ENCODE results near the gene PTPN23. TPM values are rescaled to one million over a fixed set of nuclear protein-coding genes. Genes with fewer than 3 reads are reported as not detected.

Gene PTPN23
- total RNA-seq, 4 donors from 2014 or later: 26.9 to 199 (median 55.1) TPM

DNA sequence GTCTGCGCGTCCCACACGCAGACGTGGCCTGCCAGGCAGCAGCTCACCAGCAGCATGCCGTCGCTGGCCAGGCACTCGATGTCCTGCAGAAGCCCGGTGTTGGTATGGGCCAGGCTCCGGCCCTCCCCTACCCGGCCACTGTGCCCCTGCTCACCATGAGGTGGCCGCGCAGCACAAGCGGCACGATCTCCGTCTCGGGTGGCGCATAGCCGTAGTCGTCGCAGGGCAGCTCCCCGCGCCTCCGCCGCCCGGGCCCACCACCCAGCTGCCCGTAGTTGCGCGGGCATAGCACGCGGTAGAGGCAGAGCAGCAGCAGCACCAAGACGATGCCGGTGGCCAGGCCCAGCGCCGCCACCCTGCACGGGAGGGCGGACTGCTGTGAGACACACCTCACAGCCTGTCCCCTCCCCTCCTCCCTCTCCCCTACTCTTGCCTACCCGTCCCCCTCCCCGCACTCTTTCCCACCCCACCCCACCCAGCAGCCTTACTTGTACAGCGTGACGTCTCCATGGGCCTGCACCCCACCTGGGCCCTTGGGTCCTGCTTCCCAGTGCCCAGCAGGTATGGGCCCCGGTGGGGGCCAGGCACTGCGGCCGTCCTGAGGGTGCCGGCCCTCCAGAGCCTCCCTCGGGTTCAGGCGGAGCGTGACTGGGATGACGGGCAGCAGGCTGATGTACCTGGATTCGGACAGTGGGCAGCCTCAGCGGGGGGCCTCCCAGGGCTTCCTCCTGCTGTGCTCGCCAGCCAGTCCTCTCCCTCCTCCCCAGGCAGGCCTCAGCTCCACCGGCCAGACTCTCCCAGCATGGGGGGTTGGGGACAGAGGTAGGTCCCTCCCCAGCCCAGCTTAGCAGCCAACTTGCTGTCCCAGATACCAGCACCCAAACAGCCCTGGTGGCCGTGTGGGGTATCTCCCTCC, 37.6 kb downstream of the PTPN23 start:
- intact Hi-C loops (cut with DNase I; ENCODE audit: low total_unique reads) (no loop called here), in situ Hi-C loops (cut with MboI; ENCODE audit: low pct_ligation_motif_present in 1 of 4, low pct_unique_long_range_greater_than_20kb in 1 of 4, low sequenced_read_pairs in 3 of 4) (loop anchor here in 1 of 4 donors (25.0 kb wide), 1 partner anchor 369 kb away; the partner anchor contains the start of gene SMARCC1)
- no peak for DNase-seq

DNA sequence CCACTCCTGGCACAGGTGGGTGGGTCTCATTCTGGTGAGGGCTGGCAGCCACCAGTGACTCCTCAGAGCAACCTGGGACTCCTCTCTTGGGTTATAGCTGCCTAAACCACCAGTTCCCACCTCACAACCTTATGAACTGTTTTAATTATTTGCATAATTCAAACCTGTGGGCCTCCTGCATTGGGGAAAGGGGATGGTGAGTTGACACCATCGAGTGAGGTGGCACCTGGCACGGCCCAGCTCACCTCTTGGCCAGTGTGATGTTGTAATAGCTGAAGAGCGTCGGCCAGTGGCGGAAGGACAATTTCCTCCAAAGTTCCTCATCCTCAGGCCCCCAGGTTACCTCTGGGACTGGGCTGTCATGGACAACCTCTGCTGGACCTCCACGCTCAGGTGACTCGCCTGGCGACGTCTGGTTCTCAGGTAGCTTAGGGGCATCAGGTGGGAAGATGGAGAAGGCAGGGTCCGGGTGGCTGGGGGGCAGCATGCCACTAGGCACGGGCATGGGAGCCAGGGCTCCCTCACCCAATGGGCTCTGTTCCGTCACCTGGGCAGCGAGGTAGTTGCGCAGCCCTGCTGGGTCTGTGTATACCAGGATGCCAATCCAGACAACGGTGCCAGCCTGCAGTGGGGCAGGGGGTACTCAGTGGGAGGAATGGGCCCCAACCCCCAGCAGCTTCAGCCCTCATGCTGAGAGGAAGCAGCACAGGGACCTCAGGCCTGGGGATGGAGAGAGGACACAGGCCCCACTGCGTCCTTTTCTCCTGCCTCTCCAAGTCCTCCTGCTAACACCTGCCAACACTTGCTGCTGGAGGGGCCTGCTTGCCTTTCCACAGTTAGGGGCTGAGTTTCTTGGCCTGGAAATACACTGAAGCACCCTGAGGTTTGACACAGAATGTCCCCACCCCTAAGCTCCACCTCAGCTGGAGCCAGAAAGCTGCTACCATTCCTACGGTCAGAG, 38.5 kb downstream of the PTPN23 start:
- no peaks in the 10 kb centered on the region for H3K27me3 ChIP-seq
- H3K4me1 ChIP-seq: peaks cover 15 to 19% (median 17%) of the 10 kb centered on the region in 4 donors
- TF ChIP-seq EP300 (IDR thresholded peaks at IDR 0.05; ENCODE audit: low read depth) (no peak), POLR2A (IDR thresholded peaks at IDR 0.05) (no peak), POLR2AphosphoS5 (IDR thresholded peaks at IDR 0.05) (no peak)
- TF ChIP-seq, protein P1, sequence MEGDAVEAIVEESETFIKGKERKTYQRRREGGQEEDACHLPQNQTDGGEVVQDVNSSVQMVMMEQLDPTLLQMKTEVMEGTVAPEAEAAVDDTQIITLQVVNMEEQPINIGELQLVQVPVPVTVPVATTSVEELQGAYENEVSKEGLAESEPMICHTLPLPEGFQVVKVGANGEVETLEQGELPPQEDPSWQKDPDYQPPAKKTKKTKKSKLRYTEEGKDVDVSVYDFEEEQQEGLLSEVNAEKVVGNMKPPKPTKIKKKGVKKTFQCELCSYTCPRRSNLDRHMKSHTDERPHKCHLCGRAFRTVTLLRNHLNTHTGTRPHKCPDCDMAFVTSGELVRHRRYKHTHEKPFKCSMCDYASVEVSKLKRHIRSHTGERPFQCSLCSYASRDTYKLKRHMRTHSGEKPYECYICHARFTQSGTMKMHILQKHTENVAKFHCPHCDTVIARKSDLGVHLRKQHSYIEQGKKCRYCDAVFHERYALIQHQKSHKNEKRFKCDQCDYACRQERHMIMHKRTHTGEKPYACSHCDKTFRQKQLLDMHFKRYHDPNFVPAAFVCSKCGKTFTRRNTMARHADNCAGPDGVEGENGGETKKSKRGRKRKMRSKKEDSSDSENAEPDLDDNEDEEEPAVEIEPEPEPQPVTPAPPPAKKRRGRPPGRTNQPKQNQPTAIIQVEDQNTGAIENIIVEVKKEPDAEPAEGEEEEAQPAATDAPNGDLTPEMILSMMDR (IDR thresholded peaks at IDR 0.05): no peak
- no peak overlapping the region for H3K4me3 ChIP-seq
- H3K27ac ChIP-seq: no peak overlapping the region
- H3K9me3 ChIP-seq: no peaks in the 10 kb centered on the region
- in situ Hi-C loops (cut with MboI; ENCODE audit: low pct_ligation_motif_present in 1 of 4, low pct_unique_long_range_greater_than_20kb in 1 of 4, low sequenced_read_pairs in 3 of 4): loop anchor here in 2 of 4 donors (5.0 to 25.0 kb wide), 3 partner anchors 53 to 368 kb away; partner anchors contain the start of genes SCAP (in 1 of the 2) and SMARCC1 (in 1 of the 2)
- DNase-seq: no peak
- intact Hi-C loops (cut with DNase I; ENCODE audit: low total_unique reads): no loop called here
- WGBS, 2 donors (ENCODE audit: low coverage in 1 of 2): 90% methylated on average over 14 of the region's 17 CpGs; no CpG with 5 or more reads in 1 of the 2 donors
- peaks cover 0 to 16% (median 0%) of the 10 kb centered on the region in 4 donors for H3K36me3 ChIP-seq

More for the DNA sequence above, 37.6 kb downstream of the PTPN23 start:
- Histone ChIP-seq H3K27me3 (no peaks in the 10 kb centered on the region), H3K27ac (no peak overlapping the region), H3K9me3 (no peaks in the 10 kb centered on the region), H3K36me3 (peaks cover 0 to 16% (median 0%) of the 10 kb centered on the region in 4 donors), H3K4me3 (no peak overlapping the region), H3K4me1 (peaks cover 15 to 18% (median 16%) of the 10 kb centered on the region in 4 donors)
- TF ChIP-seq POLR2AphosphoS5 (IDR thresholded peaks at IDR 0.05): no peak
- TF ChIP-seq, protein P1 (IDR thresholded peaks at IDR 0.05): no peak
- no peak for TF ChIP-seq POLR2A (IDR thresholded peaks at IDR 0.05)
- no peak for TF ChIP-seq EP300 (IDR thresholded peaks at IDR 0.05; ENCODE audit: low read depth)
- 94% methylated on average over 51 of the region's 53 CpGs; no CpG with 5 or more reads in 1 of the 2 donors for WGBS, 2 donors (ENCODE audit: low coverage in 1 of 2)

- H3K36me3 ChIP-seq: peaks cover 0 to 10% (median 0%) of the 10 kb centered on the region in 4 donors
- H3K27ac ChIP-seq: no peak overlapping the region
- H3K27me3 ChIP-seq: no peaks in the 10 kb centered on the region
- in situ Hi-C loops (cut with MboI; ENCODE audit: low pct_ligation_motif_present in 1 of 4, low pct_unique_long_range_greater_than_20kb in 1 of 4, low sequenced_read_pairs in 3 of 4): loop anchor here in 2 of 4 donors (5.0 to 25.0 kb wide), 3 partner anchors 52 to 367 kb away; partner anchors contain the start of genes SCAP (in 1 of the 2) and SMARCC1 (in 1 of the 2)
- DNase-seq: no peak
- intact Hi-C loops (cut with DNase I; ENCODE audit: low total_unique reads): no loop called here
- WGBS, 2 donors (ENCODE audit: low coverage in 1 of 2): 75% methylated on average over 1 of the region's 5 CpGs; no CpG with 5 or more reads in 1 of the 2 donors
- TF ChIP-seq EP300 (IDR thresholded peaks at IDR 0.05; ENCODE audit: low read depth): no peak
- no peak for TF ChIP-seq POLR2AphosphoS5 (IDR thresholded peaks at IDR 0.05)
- no peak for TF ChIP-seq POLR2A (IDR thresholded peaks at IDR 0.05)
- TF ChIP-seq, protein P1 (IDR thresholded peaks at IDR 0.05): no peak
- no peak overlapping the region for H3K4me3 ChIP-seq
- H3K9me3 ChIP-seq: no peaks in the 10 kb centered on the region
- peaks cover 15 to 24% (median 22%) of the 10 kb centered on the region in 4 donors for H3K4me1 ChIP-seq
Observed at GRCh38 chr3:47420044-47420430, 39.2 kb downstream of the PTPN23 start.
